ENCODE measurements around the gene KCNH4.

Gene KCNH4

GRCh38 chr17:42163113-42163512, 17.8 kb downstream of the KCNH4 start:
- Histone ChIP-seq H3K4me1 (ENCODE audit: low read depth, poor library complexity, severe bottlenecking) (no peaks in the 10 kb centered on the region), H3K9ac (no peak overlapping the region), H3K27ac (no peak overlapping the region), H2AFZ (ENCODE audit: low read depth) (no peak overlapping the region), H3K36me3 (ENCODE audit: insufficient read depth) (no peaks in the 10 kb centered on the region), H3K79me2 (ENCODE audit: insufficient read depth, low read depth) (no peaks in the 10 kb centered on the region), H3K4me2 (no peak overlapping the region), H3K4me3 (IDR thresholded peaks at IDR 0.05; ENCODE audit: insufficient read depth, low read depth, low read length) (no peak overlapping the region), H4K20me1 (ENCODE audit: insufficient read depth) (no peaks in the 10 kb centered on the region), H3K27me3 (ENCODE audit: insufficient read depth, low read depth) (peaks cover 4% of the 10 kb centered on the region)
- TF ChIP-seq CTCF (conservative IDR thresholded peaks at IDR 0.05; ENCODE audit: low read depth, low read length) = peak; percentile 70

GRCh38 chr17:42160531-42160910, 20.4 kb downstream of the KCNH4 start:
- no peak overlapping the region for H3K4me3 ChIP-seq (IDR thresholded peaks at IDR 0.05; ENCODE audit: insufficient read depth, low read depth, low read length)
- no peaks in the 10 kb centered on the region for H4K20me1 ChIP-seq (ENCODE audit: insufficient read depth)
- H3K27me3 ChIP-seq (ENCODE audit: insufficient read depth, low read depth) = no peaks in the 10 kb centered on the region
- no peak overlapping the region for H3K9ac ChIP-seq
- no peak overlapping the region for H3K27ac ChIP-seq
- no peak overlapping the region for H3K4me2 ChIP-seq
- TF ChIP-seq CTCF (conservative IDR thresholded peaks at IDR 0.05; ENCODE audit: low read depth, low read length) = no peak
- H3K4me1 ChIP-seq (ENCODE audit: low read depth, poor library complexity, severe bottlenecking) = no peaks in the 10 kb centered on the region
- H2AFZ ChIP-seq (ENCODE audit: low read depth) = no peak overlapping the region
- no peaks in the 10 kb centered on the region for H3K79me2 ChIP-seq (ENCODE audit: insufficient read depth, low read depth)
- H3K36me3 ChIP-seq (ENCODE audit: insufficient read depth) = no peaks in the 10 kb centered on the region

GRCh38 chr17:42159796-42160530, 21.0 kb downstream of the KCNH4 start:
- no peak overlapping the region for H3K4me3 ChIP-seq (IDR thresholded peaks at IDR 0.05; ENCODE audit: insufficient read depth, low read depth, low read length)
- no peaks in the 10 kb centered on the region for H3K79me2 ChIP-seq (ENCODE audit: insufficient read depth, low read depth)
- no peaks in the 10 kb centered on the region for H3K27me3 ChIP-seq (ENCODE audit: insufficient read depth, low read depth)
- H3K4me2 ChIP-seq = no peak overlapping the region
- H3K27ac ChIP-seq = no peak overlapping the region
- no peak for TF ChIP-seq CTCF (conservative IDR thresholded peaks at IDR 0.05; ENCODE audit: low read depth, low read length)
- H4K20me1 ChIP-seq (ENCODE audit: insufficient read depth) = no peaks in the 10 kb centered on the region
- no peak overlapping the region for H3K9ac ChIP-seq
- H3K4me1 ChIP-seq (ENCODE audit: low read depth, poor library complexity, severe bottlenecking) = no peaks in the 10 kb centered on the region
- no peak overlapping the region for H2AFZ ChIP-seq (ENCODE audit: low read depth)
- no peaks in the 10 kb centered on the region for H3K36me3 ChIP-seq (ENCODE audit: insufficient read depth)

GRCh38 chr17:42155614-42156045, 25.3 kb downstream of the KCNH4 start:
- Histone ChIP-seq H3K36me3 (ENCODE audit: insufficient read depth) (no peaks in the 10 kb centered on the region), H3K27me3 (ENCODE audit: insufficient read depth, low read depth) (no peaks in the 10 kb centered on the region), H3K79me2 (ENCODE audit: insufficient read depth, low read depth) (peaks cover 41% of the 10 kb centered on the region), H3K4me1 (ENCODE audit: low read depth, poor library complexity, severe bottlenecking) (peaks cover 26% of the 10 kb centered on the region), H2AFZ (ENCODE audit: low read depth) (peak overlapping the region; percentile 77), H3K9ac (no peak overlapping the region), H3K4me2 (peak overlapping the region; percentile 34; the same call in 1 of the 2 replicates), H3K4me3 (IDR thresholded peaks at IDR 0.05; ENCODE audit: insufficient read depth, low read depth, low read length) (no peak overlapping the region), H4K20me1 (ENCODE audit: insufficient read depth) (no peaks in the 10 kb centered on the region), H3K27ac (no peak overlapping the region)
- TF ChIP-seq CTCF (conservative IDR thresholded peaks at IDR 0.05; ENCODE audit: low read depth, low read length) = no peak

Measured in KMS-11 (cell line).